ENCODE data around the gene TMIE. TPM values are rescaled to one million over a fixed set of nuclear protein-coding genes. Genes with fewer than 3 reads are reported as not detected.

TMIE gene
- total and polyA plus RNA-seq, 2 of the 8 experiments (the other 6 are each of a cell fraction or from before 2014, with no cell fraction given) = 0.45 to 0.67 TPM

DNA sequence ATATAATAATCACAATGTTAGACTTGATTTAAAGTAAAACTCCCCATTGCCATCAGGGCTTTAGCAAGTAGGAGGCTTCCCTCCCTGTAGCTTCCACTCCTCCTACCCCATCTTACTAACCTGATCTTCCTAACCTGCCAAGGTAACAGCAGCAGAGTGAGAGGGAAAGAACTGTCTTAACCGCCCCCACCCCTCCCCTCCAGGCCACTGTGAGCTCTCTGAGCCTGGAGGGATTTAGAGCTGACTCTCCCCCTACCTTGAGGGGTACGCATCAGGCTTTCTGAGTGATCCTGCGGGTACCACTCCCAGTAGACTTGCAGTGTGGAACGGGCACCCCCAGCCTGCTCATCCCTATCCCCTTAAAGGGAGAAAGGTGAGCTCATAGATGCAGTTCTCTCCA lies 27.8 kb downstream of the TMIE start (continued):
- TF ChIP-seq, protein P1, sequence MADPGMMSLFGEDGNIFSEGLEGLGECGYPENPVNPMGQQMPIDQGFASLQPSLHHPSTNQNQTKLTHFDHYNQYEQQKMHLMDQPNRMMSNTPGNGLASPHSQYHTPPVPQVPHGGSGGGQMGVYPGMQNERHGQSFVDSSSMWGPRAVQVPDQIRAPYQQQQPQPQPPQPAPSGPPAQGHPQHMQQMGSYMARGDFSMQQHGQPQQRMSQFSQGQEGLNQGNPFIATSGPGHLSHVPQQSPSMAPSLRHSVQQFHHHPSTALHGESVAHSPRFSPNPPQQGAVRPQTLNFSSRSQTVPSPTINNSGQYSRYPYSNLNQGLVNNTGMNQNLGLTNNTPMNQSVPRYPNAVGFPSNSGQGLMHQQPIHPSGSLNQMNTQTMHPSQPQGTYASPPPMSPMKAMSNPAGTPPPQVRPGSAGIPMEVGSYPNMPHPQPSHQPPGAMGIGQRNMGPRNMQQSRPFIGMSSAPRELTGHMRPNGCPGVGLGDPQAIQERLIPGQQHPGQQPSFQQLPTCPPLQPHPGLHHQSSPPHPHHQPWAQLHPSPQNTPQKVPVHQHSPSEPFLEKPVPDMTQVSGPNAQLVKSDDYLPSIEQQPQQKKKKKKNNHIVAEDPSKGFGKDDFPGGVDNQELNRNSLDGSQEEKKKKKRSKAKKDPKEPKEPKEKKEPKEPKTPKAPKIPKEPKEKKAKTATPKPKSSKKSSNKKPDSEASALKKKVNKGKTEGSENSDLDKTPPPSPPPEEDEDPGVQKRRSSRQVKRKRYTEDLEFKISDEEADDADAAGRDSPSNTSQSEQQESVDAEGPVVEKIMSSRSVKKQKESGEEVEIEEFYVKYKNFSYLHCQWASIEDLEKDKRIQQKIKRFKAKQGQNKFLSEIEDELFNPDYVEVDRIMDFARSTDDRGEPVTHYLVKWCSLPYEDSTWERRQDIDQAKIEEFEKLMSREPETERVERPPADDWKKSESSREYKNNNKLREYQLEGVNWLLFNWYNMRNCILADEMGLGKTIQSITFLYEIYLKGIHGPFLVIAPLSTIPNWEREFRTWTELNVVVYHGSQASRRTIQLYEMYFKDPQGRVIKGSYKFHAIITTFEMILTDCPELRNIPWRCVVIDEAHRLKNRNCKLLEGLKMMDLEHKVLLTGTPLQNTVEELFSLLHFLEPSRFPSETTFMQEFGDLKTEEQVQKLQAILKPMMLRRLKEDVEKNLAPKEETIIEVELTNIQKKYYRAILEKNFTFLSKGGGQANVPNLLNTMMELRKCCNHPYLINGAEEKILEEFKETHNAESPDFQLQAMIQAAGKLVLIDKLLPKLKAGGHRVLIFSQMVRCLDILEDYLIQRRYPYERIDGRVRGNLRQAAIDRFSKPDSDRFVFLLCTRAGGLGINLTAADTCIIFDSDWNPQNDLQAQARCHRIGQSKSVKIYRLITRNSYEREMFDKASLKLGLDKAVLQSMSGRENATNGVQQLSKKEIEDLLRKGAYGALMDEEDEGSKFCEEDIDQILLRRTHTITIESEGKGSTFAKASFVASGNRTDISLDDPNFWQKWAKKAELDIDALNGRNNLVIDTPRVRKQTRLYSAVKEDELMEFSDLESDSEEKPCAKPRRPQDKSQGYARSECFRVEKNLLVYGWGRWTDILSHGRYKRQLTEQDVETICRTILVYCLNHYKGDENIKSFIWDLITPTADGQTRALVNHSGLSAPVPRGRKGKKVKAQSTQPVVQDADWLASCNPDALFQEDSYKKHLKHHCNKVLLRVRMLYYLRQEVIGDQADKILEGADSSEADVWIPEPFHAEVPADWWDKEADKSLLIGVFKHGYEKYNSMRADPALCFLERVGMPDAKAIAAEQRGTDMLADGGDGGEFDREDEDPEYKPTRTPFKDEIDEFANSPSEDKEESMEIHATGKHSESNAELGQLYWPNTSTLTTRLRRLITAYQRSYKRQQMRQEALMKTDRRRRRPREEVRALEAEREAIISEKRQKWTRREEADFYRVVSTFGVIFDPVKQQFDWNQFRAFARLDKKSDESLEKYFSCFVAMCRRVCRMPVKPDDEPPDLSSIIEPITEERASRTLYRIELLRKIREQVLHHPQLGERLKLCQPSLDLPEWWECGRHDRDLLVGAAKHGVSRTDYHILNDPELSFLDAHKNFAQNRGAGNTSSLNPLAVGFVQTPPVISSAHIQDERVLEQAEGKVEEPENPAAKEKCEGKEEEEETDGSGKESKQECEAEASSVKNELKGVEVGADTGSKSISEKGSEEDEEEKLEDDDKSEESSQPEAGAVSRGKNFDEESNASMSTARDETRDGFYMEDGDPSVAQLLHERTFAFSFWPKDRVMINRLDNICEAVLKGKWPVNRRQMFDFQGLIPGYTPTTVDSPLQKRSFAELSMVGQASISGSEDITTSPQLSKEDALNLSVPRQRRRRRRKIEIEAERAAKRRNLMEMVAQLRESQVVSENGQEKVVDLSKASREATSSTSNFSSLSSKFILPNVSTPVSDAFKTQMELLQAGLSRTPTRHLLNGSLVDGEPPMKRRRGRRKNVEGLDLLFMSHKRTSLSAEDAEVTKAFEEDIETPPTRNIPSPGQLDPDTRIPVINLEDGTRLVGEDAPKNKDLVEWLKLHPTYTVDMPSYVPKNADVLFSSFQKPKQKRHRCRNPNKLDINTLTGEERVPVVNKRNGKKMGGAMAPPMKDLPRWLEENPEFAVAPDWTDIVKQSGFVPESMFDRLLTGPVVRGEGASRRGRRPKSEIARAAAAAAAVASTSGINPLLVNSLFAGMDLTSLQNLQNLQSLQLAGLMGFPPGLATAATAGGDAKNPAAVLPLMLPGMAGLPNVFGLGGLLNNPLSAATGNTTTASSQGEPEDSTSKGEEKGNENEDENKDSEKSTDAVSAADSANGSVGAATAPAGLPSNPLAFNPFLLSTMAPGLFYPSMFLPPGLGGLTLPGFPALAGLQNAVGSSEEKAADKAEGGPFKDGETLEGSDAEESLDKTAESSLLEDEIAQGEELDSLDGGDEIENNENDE (IDR thresholded peaks at IDR 0.05; ENCODE audit: insufficient replicate concordance, low read length) = no peak
- TF ChIP-seq, protein P2, sequence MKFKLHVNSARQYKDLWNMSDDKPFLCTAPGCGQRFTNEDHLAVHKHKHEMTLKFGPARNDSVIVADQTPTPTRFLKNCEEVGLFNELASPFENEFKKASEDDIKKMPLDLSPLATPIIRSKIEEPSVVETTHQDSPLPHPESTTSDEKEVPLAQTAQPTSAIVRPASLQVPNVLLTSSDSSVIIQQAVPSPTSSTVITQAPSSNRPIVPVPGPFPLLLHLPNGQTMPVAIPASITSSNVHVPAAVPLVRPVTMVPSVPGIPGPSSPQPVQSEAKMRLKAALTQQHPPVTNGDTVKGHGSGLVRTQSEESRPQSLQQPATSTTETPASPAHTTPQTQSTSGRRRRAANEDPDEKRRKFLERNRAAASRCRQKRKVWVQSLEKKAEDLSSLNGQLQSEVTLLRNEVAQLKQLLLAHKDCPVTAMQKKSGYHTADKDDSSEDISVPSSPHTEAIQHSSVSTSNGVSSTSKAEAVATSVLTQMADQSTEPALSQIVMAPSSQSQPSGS (IDR thresholded peaks at IDR 0.05; ENCODE audit: low read length) = no peak
- TF ChIP-seq CBX8 (IDR thresholded peaks at IDR 0.05; ENCODE audit: borderline replicate concordance, low read depth, low read length) (no peak), PHF8 (conservative IDR thresholded peaks at IDR 0.05; ENCODE audit: low read depth, low read length) (no peak)
